H1 (cell line): ENCODE measurements around the gene DELE1. TPM values are rescaled to one million over a fixed set of nuclear protein-coding genes. Genes with fewer than 3 reads are reported as not detected.

Experiments
- CTCF ChIA-PET: fragments of 300-600 bp; sonication (Branson Sonifier 250); formaldehyde crosslinking; loops from one replicate; lab custom pipeline; 2021; ENCODE audit not compliant: partially characterized antibody; lab: Charles Lee
- POLR2A ChIA-PET: fragments of 300-600 bp; sonication (Branson Sonifier 250); formaldehyde crosslinking; loops from one replicate; lab custom pipeline; 2021; ENCODE audit warnings: inconsistent platforms; ENCODE audit not compliant: partially characterized antibody; lab: Charles Lee
- DNase-seq, 2 experiments: peaks; one replicate each; pipeline versions ENCODE4 v3.0.0 to v3.0.0-alpha.2; 2010 to 2022; ENCODE audit warnings: low spot score in 2 of 2, low read depth in 1 of 2, mixed read lengths in 1 of 2
- FAIRE-seq: peaks from 2 replicates; lab custom pipeline; 2011; peaks lifted over from hg19 to GRCh38; lab: Jason Lieb, UNC
- H2AFZ ChIP-seq: 2 replicates; pipeline ENCODE4 v1.8.1; 2012; ENCODE audit warnings: low read length, inconsistent platforms
- H2AK5ac ChIP-seq: 2 replicates; pipeline ENCODE4 v1.6.1; 2013; ENCODE audit warnings: low read depth, low read length
- H2BK120ac ChIP-seq: replicated peaks from 2 replicates; pipeline ENCODE3; 2013; ENCODE audit warnings: low read depth, low read length, inconsistent platforms
- H2BK12ac ChIP-seq: 2 replicates; pipeline ENCODE4 v1.6.1; 2013; ENCODE audit warnings: low read depth, low read length
- H2BK15ac ChIP-seq: 2 replicates; pipeline ENCODE4 v1.6.1; 2013; ENCODE audit warnings: low read length
- H2BK20ac ChIP-seq: 2 replicates; pipeline ENCODE4 v1.6.1; 2013; ENCODE audit warnings: low read length
- H2BK5ac ChIP-seq: 2 replicates; pipeline ENCODE4 v1.6.1; 2013; ENCODE audit warnings: low read depth, low read length
- H3K14ac ChIP-seq: 2 replicates; pipeline ENCODE4 v1.6.1; 2013; ENCODE audit warnings: inconsistent platforms; ENCODE audit not compliant: insufficient read length
- H3K18ac ChIP-seq: 2 replicates; pipeline ENCODE4 v1.6.1; 2013; ENCODE audit warnings: low read length; ENCODE audit errors: extremely low read depth
- H3K23ac ChIP-seq: 2 replicates; pipeline ENCODE4 v1.6.1; 2013; ENCODE audit warnings: inconsistent platforms; ENCODE audit not compliant: insufficient read length
- H3K23me2 ChIP-seq: 2 replicates; pipeline ENCODE4 v1.6.1; 2013; ENCODE audit warnings: low read depth, low read length
- H3K27ac ChIP-seq: 2 replicates; pipeline ENCODE4 v1.6.1; 2011; ENCODE audit warnings: low read depth, low read length, inconsistent platforms
- H3K27me3 ChIP-seq, 4 experiments: replicated peaks in 1 of 4; 1 replicate in 1 of 4; 2 replicates in 3 of 4; pipeline versions ENCODE4 v1.6.1 to v1.8.1; 2011 to 2013; ENCODE audit warnings: low read length in 3 of 4, mild to moderate bottlenecking in 3 of 4, inconsistent platforms in 2 of 4, mixed read lengths in 2 of 4, moderate library complexity in 1 of 4; ENCODE audit not compliant: control insufficient read depth in 3 of 4, insufficient read depth in 3 of 4; ENCODE audit errors: extremely low read depth in 1 of 4
- H3K36me3 ChIP-seq, 4 experiments: 2 replicates each; pipeline versions ENCODE4 v1.6.1 to v1.8.1; 2011 to 2013; ENCODE audit warnings: mild to moderate bottlenecking in 4 of 4, low read length in 3 of 4, moderate library complexity in 2 of 4, control low read depth in 1 of 4, inconsistent platforms in 1 of 4; ENCODE audit not compliant: insufficient read depth in 4 of 4, control insufficient read depth in 2 of 4
- H3K4ac ChIP-seq: replicated peaks from 2 replicates; pipeline ENCODE3; 2013; ENCODE audit warnings: low read length, low read depth, mixed read lengths, inconsistent platforms; ENCODE audit not compliant: insufficient read length
- H3K4me1 ChIP-seq, 4 experiments: replicated peaks in 1 of 4; 1 replicate in 1 of 4; 2 replicates in 3 of 4; pipeline versions ENCODE4 v1.6.1 to v1.8.1; 2011 to 2013; ENCODE audit warnings: low read length in 3 of 4, inconsistent platforms in 2 of 4, mixed read lengths in 1 of 4; ENCODE audit not compliant: insufficient read depth in 4 of 4, control insufficient read depth in 3 of 4
- H3K4me2 ChIP-seq, 2 experiments: 2 replicates each; pipeline versions ENCODE4 v1.6.1 to v1.8.1; 2011 to 2013; ENCODE audit warnings: low read depth in 2 of 2, low read length in 2 of 2, control low read depth in 1 of 2, inconsistent platforms in 1 of 2, mild to moderate bottlenecking in 1 of 2; ENCODE audit not compliant: insufficient read depth in 1 of 2
- H3K4me3 ChIP-seq, 4 experiments: fragments of 200-600, 300-600 bp in 1 of 4; sonication (generic), shearing (Covaris generic), sonication (Bioruptor Twin) in 1 of 4; 2 replicates each; pipeline versions ENCODE4 v1.5.1 to v1.8.1; 2011 to 2016; ENCODE audit warnings: low read length in 4 of 4, low read depth in 3 of 4, control low read depth in 2 of 4, inconsistent platforms in 2 of 4, mild to moderate bottlenecking in 2 of 4, mixed read lengths in 1 of 4, moderate library complexity in 1 of 4; ENCODE audit not compliant: insufficient read depth in 2 of 4; ENCODE audit errors: extremely low read depth in 1 of 4
- H3K56ac ChIP-seq: replicated peaks from 2 replicates; pipeline ENCODE3; 2013; ENCODE audit warnings: low read depth, mild to moderate bottlenecking, mixed read lengths, low read length, inconsistent platforms; ENCODE audit not compliant: insufficient read length
- H3K79me1 ChIP-seq: 2 replicates; pipeline ENCODE4 v1.6.1; 2013; ENCODE audit warnings: low read depth, low read length, control low read depth
- H3K79me2 ChIP-seq, 2 experiments: 2 replicates each; pipeline versions ENCODE4 v1.6.1 to v1.8.1; 2012 to 2013; ENCODE audit warnings: low read length in 2 of 2, mild to moderate bottlenecking in 2 of 2, inconsistent platforms in 1 of 2; ENCODE audit not compliant: insufficient read depth in 2 of 2, control insufficient read depth in 1 of 2
- H3K9ac ChIP-seq, 4 experiments: replicated peaks in 1 of 4; 1 replicate in 1 of 4; 2 replicates in 3 of 4; pipeline versions ENCODE4 v1.6.1 to v1.8.1; 2011 to 2013; ENCODE audit warnings: low read depth in 3 of 4, low read length in 3 of 4, control low read depth in 2 of 4, mild to moderate bottlenecking in 2 of 4, moderate library complexity in 2 of 4, inconsistent platforms in 1 of 4; ENCODE audit errors: extremely low read depth in 1 of 4
- H3K9me3 ChIP-seq, 2 experiments: 2 replicates each; pipeline versions ENCODE4 v1.6.1 to v1.8.1; 2012 to 2013; ENCODE audit warnings: mild to moderate bottlenecking in 2 of 2, moderate library complexity in 2 of 2, control low read depth in 1 of 2, inconsistent platforms in 1 of 2, low read depth in 1 of 2, low read length in 1 of 2, mixed read lengths in 1 of 2; ENCODE audit not compliant: insufficient read depth in 2 of 2
- H4K20me1 ChIP-seq, 2 experiments: replicated peaks in 1 of 2; 2 replicates each; pipeline versions ENCODE3 to v1.8.1; 2011 to 2013; ENCODE audit warnings: inconsistent platforms in 2 of 2, low read length in 2 of 2, mild to moderate bottlenecking in 1 of 2; ENCODE audit not compliant: insufficient read depth in 2 of 2, control insufficient read depth in 1 of 2
- H4K5ac ChIP-seq: 2 replicates; pipeline ENCODE4 v1.6.1; 2013; ENCODE audit warnings: low read length, low read depth, mixed read lengths, inconsistent platforms; ENCODE audit not compliant: insufficient read length
- H4K8ac ChIP-seq: 2 replicates; pipeline ENCODE4 v1.8.0; 2013; ENCODE audit warnings: mild to moderate bottlenecking, moderate library complexity, low read length, inconsistent platforms; ENCODE audit not compliant: insufficient read depth; ENCODE audit errors: extremely low read depth
- H4K91ac ChIP-seq: replicated peaks from 2 replicates; pipeline ENCODE3; 2013; ENCODE audit warnings: low read length, mixed read lengths, inconsistent platforms; ENCODE audit not compliant: insufficient read length
- CEBPB ChIP-seq: IDR thresholded peaks from 2 replicates; pipeline ENCODE4 v1.6.1; 2012; ENCODE audit warnings: low read depth, low read length
- EGR1 ChIP-seq: IDR thresholded peaks from 2 replicates; pipeline ENCODE4 v1.6.1; 2011; ENCODE audit warnings: low read depth, low read length, borderline replicate concordance
- FOSL1 ChIP-seq: IDR thresholded peaks from 2 replicates; pipeline ENCODE4 v1.6.1; 2011; ENCODE audit warnings: mild to moderate bottlenecking, low read depth, low read length, moderate library complexity; ENCODE audit not compliant: insufficient read depth
- KDM4A ChIP-seq: IDR thresholded peaks from one replicate; pipeline ENCODE4 v1.7.1; 2012; ENCODE audit warnings: low read depth, mild to moderate bottlenecking, moderate library complexity, low read length, inconsistent platforms; ENCODE audit not compliant: severe bottlenecking
- MAFK ChIP-seq: IDR thresholded peaks from 2 replicates; pipeline ENCODE4 v1.6.1; 2012; ENCODE audit warnings: low read depth, mild to moderate bottlenecking, improper control_type of control experiment, low read length
- SP2 ChIP-seq: IDR thresholded peaks from 2 replicates; pipeline ENCODE4 v1.6.1; 2012; ENCODE audit warnings: mild to moderate bottlenecking, low read length, inconsistent platforms
- WGBS, 2 experiments: shearing (Covaris generic) in 1 of 2; methylation state at CpG; one replicate each; pipeline versions ENCODE4 v1.1.6 to v1.1.7; 2013 to 2015; ENCODE audit warnings: low lambda C conversion rate in 2 of 2, mixed read lengths in 2 of 2, inconsistent platforms in 1 of 2, low coverage in 1 of 2, missing lambda C conversion rate in 1 of 2; ENCODE audit not compliant: insufficient replicate concordance in 2 of 2, insufficient coverage in 1 of 2, insufficient read length in 1 of 2; ENCODE audit errors: extremely low coverage in 1 of 2, missing lambda C conversion rate in 1 of 2; 5-methylcytosine and 5-hydroxymethylcytosine counted together
- polyA plus RNA-seq, 7 experiments: library from polyadenylated mRNA; depleted of rRNA in 3 of 7; stranded (reverse) in 5 of 7; unstranded in 2 of 7; fragments of >200 nt in 5 of 7; fragments of 200-250 nt in 2 of 7; gene quantifications; 1 replicate in 5 of 7; 2 replicates in 1 of 7; 4 replicates in 1 of 7; pipeline versions ENCODE4 v1.2.1 to v1.2.3, GENCODE V29; 2011 to 2013; ENCODE audit warnings: missing spikeins in 2 of 7, mixed read lengths in 2 of 7
- total RNA-seq: library from RNA; stranded (reverse); fragmentation: NEBNext Ultra II Directional; extraction: Animal tissue kit (Norgen Biotek cat#: 25700); gene quantifications from 2 replicates; pipeline ENCODE4 v1.2.1, GENCODE V29; 2021
- TF ChIP-seq, protein P1 (sequence below): IDR thresholded peaks from 2 replicates; pipeline ENCODE4 v1.6.1; 2012; ENCODE audit warnings: inconsistent platforms
- TF ChIP-seq, protein P2 (sequence below): IDR thresholded peaks from 2 replicates; pipeline ENCODE4 v1.6.1; 2011; ENCODE audit warnings: low read length, improper control_type of control experiment
- TF ChIP-seq, protein P3 (sequence below): IDR thresholded peaks from 2 replicates; pipeline ENCODE4 v1.6.1; 2012; ENCODE audit warnings: inconsistent platforms

Gene DELE1
- total and polyA plus RNA-seq, 2 of the 8 experiments (the other 6 are each of a cell fraction or from before 2014, with no cell fraction given), result 61.4 to 114 TPM

DNA sequence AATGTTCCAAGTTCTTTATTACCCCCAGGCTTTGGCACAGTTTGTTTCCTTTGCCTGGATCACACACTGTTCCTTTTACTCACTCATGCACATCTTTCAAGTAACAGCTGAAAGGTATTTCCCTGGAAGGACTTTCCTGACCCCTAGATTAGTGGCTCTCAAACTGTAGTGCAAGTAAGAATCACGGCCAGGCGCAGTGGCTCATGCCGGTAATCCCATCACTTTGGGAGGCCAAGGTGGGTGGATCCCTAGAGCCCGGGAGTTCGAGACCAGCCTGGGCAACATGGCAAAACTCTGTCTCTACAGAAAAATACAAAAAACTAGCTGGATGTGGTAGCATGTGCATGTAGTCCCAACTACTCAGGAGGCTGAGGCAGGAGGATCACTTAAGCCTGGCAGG is 19.1 kb upstream of the DELE1 start:
- no peak overlapping the region for H4K91ac ChIP-seq
- FAIRE-seq (no peak), DNase-seq (no peak)
- H3K18ac ChIP-seq, result no peak overlapping the region
- no peak overlapping the region for H4K5ac ChIP-seq
- TF ChIP-seq MAFK, result no peak
- no peak for TF ChIP-seq SP2
- no peak for TF ChIP-seq EGR1
- TF ChIP-seq CEBPB, result no peak
- TF ChIP-seq, protein P1, sequence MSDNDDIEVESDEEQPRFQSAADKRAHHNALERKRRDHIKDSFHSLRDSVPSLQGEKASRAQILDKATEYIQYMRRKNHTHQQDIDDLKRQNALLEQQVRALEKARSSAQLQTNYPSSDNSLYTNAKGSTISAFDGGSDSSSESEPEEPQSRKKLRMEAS, result no peak
- no peak for TF ChIP-seq KDM4A
- TF ChIP-seq, protein P2, sequence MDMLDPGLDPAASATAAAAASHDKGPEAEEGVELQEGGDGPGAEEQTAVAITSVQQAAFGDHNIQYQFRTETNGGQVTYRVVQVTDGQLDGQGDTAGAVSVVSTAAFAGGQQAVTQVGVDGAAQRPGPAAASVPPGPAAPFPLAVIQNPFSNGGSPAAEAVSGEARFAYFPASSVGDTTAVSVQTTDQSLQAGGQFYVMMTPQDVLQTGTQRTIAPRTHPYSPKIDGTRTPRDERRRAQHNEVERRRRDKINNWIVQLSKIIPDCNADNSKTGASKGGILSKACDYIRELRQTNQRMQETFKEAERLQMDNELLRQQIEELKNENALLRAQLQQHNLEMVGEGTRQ, result no peak
- TF ChIP-seq, protein P3, sequence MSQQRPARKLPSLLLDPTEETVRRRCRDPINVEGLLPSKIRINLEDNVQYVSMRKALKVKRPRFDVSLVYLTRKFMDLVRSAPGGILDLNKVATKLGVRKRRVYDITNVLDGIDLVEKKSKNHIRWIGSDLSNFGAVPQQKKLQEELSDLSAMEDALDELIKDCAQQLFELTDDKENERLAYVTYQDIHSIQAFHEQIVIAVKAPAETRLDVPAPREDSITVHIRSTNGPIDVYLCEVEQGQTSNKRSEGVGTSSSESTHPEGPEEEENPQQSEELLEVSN, result no peak
- TF ChIP-seq FOSL1, result no peak
- no peak overlapping the region for H2BK20ac ChIP-seq
- H3K23ac ChIP-seq, result no peak overlapping the region
- H2AFZ ChIP-seq, result no peak overlapping the region
- H2BK120ac ChIP-seq, result no peak overlapping the region
- H2BK12ac ChIP-seq, result no peak overlapping the region
- H3K56ac ChIP-seq, result no peak overlapping the region
- ChIA-PET CTCF (interaction anchor here (1.6 to 2.3 kb wide), 2 partner anchors 11 to 23 kb away, joined by 3 to 9 read pairs; no protein-coding TSS in a partner anchor), POLR2A (no interaction called here)
- H2BK5ac ChIP-seq, result no peak overlapping the region
- no peak overlapping the region for H4K8ac ChIP-seq
- no peaks in the 10 kb centered on the region for H3K79me1 ChIP-seq
- no peaks in the 10 kb centered on the region for H3K9me3 ChIP-seq
- no peaks in the 10 kb centered on the region for H3K4me1 ChIP-seq
- no peaks in the 10 kb centered on the region for H3K79me2 ChIP-seq
- H3K27me3 ChIP-seq, result no peaks in the 10 kb centered on the region; a peak in 1 of 7 replicates
- H2BK15ac ChIP-seq, result no peak overlapping the region
- H3K23me2 ChIP-seq, result no peaks in the 10 kb centered on the region
- H3K4me3 ChIP-seq, result no peak overlapping the region
- no peak overlapping the region for H3K4me2 ChIP-seq
- no peak overlapping the region for H3K4ac ChIP-seq
- 96% methylated on average over 5 of the region's 5 CpGs; no CpG with 5 or more reads in 1 of the 2 experiments for WGBS, 2 experiments
- no peak overlapping the region for H3K27ac ChIP-seq
- no peak overlapping the region for H2AK5ac ChIP-seq
- H3K9ac ChIP-seq, result no peak overlapping the region
- H3K36me3 ChIP-seq, result no peaks in the 10 kb centered on the region
- no peaks in the 10 kb centered on the region for H4K20me1 ChIP-seq
- no peak overlapping the region for H3K14ac ChIP-seq
